ENCODE results near the gene PLAAT2.
A peak's percentile ranks its signal among the peaks of the same experiment; 100 is the strongest.
"Not testable (repeated sequence)": the region's sequence is repeated elsewhere in the genome, so short reads cannot be mapped to it uniquely, and the experiment has no call there.

PLAAT2 gene

DNA sequence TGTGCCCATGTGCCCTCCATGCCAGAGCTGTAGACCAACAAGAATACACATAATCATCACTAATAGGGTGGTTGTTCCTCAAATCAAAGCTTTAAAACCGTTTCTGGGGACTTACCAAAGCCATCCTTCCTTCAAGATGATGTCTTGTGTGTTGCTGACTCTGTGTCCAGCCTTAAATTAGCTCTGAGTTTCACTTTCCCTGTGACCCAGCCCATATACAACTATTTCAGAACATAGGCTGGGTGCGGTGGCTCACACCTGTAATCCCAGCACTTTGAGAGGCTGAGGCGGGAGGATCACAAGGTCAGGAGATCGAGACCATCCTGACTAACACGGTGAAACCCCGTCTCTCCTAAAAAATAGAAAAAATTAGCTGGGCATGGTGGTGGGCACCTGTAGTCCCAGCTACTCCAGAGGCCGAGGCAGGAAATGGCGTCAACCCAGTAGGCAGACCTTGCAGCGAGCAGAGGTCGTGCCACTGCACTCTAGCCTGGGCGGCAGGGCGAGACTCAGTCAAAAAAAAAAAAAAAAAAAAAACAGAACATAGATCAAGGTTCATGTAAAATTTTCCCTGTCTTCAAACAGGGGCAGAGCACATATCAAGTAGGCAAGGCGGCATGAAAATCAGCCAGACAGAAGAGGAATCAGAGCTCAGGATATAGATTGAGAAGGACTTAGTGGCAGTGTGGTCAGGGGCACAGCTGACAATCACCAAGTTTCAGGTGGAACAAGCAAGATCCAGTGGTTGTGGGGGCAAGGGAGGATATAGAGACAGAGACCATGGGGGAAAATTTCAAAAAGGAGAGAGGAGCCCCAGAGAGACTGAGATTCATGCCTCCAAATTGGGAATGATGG, at the start of gene PLAAT2:
TSS of gene PLAAT2 (minus strand) at position 179 of the 855 bp plus-strand sequence. CDS start at position 124, 55 bp downstream.
- DNase-seq, result no peak

GRCh38 chr11:63612181-63612580, 49.0 kb upstream of the PLAAT2 start:
- DNase-seq, result no peak

- no peak for DNase-seq
Measured at GRCh38 chr11:63611395-63611747, 48.2 kb upstream of the PLAAT2 start.

DNA sequence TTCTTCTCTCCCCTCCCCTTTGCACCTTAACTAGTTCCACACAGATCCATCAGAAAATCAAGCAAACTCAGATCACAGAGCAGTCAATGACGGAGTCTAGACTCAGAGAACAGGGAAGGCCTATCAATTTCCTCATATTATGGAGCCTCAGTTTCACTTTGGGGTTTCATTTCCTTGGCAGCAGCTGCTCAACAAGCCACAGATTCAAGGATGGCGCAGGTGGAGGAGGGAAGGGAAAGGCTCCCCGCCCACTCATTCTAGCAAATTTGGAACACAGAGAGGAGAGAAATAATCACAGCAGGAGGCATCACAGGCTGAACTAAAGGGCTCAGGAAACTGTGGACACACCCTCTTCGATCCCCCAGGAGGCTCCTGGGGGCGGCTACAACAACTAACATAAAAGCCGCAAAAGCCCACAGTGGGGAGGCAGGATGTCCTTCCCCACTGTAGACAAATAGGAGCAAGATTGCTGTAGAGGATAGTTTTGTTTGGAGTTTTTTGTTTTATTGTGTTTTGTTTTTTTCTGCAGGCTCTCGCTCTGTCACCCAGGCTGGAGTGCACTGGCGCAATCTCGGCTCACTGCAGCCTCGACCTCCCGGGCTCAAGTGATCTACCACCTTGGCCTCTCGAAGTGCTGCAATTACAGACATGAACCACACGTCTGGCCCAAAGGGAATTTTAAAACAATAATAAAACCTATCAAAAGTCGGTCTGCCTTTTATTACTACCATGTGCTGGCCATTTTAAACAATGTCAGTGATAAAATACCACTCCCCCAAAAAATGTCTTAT, 47.6 kb upstream of the PLAAT2 start:
- no peak for DNase-seq

GRCh38 chr11:63609971-63610580, 46.9 kb upstream of the PLAAT2 start:
- DNase-seq, result no peak

- peak; percentile 22 for DNase-seq
Measured at GRCh38 chr11:63609536-63609935, 46.4 kb upstream of the PLAAT2 start.

DNA sequence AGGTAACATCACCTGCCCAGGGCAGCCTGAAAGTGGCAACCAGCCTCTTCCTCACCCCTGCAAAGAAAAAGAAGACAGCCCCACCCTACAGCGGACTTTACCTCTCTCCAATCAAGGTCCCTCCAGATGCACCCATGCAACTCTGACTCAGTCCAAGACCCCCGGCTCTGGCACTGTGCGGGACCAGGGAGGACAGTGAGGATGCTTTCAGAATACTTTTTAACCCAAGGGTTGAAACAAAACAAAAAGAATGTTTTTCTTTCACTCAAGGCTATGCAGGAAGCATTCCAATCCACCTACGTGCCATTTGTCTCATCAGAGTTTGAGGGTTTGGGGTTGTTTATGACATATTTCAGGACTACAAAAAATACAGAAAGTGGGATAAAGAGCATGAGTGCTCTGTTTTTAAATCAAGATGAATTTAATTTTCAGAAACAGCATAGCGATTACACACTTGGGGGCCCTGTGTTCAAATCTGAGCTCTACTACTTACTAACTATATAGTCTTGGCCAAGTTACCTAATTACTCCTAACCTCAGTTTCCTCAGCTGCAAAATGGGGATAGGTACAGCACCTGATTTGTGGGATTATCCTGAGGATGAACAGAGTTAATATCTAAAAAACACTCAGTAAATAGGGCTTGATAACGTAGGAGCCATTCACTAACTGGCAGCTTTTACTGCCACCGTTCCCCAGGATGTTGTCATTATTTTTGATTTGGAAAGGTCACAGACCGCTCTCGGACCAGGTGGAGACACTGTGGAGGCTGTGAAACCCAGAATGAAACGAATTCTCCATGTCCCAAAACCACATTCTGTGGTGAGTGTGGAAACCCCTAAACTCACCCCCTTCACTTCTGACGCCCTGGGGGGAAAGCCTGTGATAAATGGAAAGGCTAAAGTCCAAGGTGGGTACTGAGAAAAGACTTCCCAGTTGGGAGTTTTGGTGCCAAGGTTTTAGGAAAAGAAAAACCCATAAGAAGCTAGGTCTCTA, 45.5 kb upstream of the PLAAT2 start:
- DNase-seq, result no peak

GRCh38 chr11:63603180-63603518, 40.0 kb upstream of the PLAAT2 start:
- no peak for DNase-seq

GRCh38 chr11:63602290-63603179, 39.4 kb upstream of the PLAAT2 start:
- DNase-seq, result not testable (repeated sequence)

GRCh38 chr11:63599211-63600122, 36.3 kb upstream of the PLAAT2 start:
- DNase-seq, result no peak

DNA sequence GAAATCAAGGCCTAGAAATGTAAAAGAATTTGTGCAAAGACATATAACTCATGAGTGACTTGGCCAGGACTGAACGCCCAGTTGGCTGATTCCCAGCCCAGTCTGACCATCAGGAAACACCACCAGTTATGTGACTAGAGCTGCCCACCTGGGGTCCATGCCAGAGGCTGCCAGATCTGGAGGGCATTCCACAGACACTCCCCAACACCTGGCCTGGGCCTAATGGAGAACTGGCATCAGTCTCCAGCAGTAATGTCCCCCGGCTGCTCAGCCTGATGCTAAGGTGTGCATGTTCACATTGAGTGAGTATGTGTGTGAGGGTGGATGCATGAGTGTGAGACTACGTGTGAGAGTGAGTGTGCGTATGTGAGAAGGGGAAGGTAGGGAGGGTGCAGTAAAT, 35.4 kb upstream of the PLAAT2 start:
- DNase-seq, result no peak

- no peak for DNase-seq
Measured at GRCh38 chr11:63595296-63595695, 32.1 kb upstream of the PLAAT2 start.

DNA sequence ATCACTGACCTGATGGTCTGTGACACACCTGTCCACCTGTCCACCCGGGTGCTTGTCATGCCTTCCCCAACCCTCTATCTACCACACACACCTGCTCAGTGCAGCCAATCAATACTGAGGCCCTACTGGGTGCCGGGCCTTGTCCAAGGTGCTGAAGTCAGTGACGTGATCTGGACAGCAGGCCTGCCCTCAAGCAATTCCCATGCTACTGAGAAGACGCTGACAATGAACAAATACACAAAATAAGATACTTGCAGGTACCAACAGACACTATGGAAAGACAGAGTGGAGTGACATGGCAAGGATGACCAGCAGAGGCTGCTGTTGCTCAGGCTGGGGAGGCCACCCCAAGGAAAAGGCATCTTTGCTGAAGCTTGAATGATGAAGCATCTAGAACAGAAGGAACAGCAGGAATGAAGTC, 29.8 kb upstream of the PLAAT2 start:
- DNase-seq, result no peak

- DNase-seq, result no peak
Measured at GRCh38 chr11:63590024-63590788, 27.0 kb upstream of the PLAAT2 start.

DNA sequence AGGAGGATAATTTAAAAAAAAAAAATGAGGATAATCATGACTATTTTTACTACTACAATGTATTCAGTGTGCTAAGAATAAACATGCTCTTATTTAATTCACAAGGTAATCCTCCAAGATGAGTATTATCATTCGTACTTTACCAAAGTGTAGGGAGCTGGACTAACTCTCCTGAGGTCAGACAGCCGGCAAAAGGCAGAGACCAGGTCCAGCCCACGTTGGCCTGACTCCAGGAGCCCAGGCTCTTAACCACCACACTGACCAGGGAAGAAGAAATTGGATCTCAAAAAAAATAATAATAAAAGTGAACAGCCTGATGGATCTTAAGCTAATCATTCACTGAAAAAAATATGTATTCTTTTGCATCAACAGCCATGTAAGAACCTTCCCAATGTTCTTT, 25.8 kb upstream of the PLAAT2 start:
- no peak for DNase-seq

GRCh38 chr11:63586451-63587166, 23.4 kb upstream of the PLAAT2 start:
- DNase-seq, result no peak

DNA sequence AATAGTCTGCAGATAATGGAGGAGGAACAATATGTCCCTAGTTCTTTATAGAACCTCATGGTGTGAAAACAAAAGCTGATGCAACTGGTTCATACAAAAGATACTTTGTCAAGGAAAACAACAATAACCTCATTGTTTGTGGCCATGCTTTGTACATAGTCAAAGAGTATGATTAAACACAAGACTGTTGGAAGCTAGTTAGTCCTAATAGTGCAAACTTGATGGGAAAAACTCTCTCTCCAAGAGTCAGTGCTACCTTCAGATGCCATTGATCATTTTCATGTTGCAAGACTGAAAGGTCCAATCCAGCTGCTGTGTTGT, 20.1 kb upstream of the PLAAT2 start:
- DNase-seq, result no peak

GRCh38 chr11:63581224-63581623, 18.0 kb upstream of the PLAAT2 start:
- DNase-seq, result not testable (repeated sequence)

GRCh38 chr11:63578882-63579281, 15.7 kb upstream of the PLAAT2 start:
- not testable (repeated sequence) for DNase-seq
